ENCODE results near the gene TRPC6.

DNA sequence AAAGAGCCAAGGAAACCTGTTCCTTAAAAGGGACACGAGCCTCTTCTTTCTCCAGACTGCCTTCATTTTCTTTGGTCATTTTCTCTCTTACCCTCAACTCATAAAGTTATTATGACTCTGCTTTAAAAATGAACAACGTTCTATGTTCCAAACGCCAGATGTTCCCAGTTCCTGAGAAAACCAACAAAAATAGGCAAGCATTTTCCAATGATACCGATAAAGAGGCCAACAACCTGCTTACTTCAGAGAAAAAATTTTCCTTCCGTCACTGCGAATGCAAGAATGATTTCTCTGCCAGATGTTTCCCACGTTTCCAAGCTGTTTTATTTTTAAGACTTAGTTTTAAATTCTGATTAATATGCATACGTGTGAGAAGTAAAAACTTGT is 315 bp upstream of the TRPC6 start:
- TF ChIP-seq, protein P1, sequence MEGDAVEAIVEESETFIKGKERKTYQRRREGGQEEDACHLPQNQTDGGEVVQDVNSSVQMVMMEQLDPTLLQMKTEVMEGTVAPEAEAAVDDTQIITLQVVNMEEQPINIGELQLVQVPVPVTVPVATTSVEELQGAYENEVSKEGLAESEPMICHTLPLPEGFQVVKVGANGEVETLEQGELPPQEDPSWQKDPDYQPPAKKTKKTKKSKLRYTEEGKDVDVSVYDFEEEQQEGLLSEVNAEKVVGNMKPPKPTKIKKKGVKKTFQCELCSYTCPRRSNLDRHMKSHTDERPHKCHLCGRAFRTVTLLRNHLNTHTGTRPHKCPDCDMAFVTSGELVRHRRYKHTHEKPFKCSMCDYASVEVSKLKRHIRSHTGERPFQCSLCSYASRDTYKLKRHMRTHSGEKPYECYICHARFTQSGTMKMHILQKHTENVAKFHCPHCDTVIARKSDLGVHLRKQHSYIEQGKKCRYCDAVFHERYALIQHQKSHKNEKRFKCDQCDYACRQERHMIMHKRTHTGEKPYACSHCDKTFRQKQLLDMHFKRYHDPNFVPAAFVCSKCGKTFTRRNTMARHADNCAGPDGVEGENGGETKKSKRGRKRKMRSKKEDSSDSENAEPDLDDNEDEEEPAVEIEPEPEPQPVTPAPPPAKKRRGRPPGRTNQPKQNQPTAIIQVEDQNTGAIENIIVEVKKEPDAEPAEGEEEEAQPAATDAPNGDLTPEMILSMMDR (IDR thresholded peaks at IDR 0.05; ENCODE audit: control extremely low read depth in 1 of 3, insufficient read depth in 1 of 3, low read depth in 1 of 3, low read length in 3 of 3): no peak
- TF ChIP-seq TAF1 (IDR thresholded peaks at IDR 0.05; ENCODE audit: low read depth, low read length): no peak
